ENCODE data around the gene PERM1. TPM values are rescaled to one million over a fixed set of nuclear protein-coding genes. Genes with fewer than 3 reads are reported as not detected.
"Not testable (repeated sequence)": the region's sequence is repeated elsewhere in the genome, so short reads cannot be mapped to it uniquely, and the experiment has no call there.

Gene PERM1
- total RNA-seq, 1 donor, result 0.43 TPM

DNA sequence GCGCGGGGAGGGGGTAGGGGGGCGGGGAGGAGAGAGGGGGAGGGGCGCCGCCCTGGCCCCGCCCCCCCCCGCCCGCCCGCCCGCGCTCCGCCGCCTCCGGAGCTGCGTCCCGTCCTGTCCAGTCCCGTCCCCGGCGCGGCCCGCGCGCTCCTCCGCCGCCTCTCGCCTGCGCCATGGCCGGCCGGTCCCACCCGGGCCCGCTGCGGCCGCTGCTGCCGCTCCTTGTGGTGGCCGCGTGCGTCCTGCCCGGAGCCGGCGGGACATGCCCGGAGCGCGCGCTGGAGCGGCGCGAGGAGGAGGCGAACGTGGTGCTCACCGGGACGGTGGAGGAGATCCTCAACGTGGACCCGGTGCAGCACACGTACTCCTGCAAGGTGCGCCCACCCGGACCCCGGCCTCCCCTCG is 38.1 kb upstream of the PERM1 start, which contains the start of gene AGRN:
TSS of gene AGRN (plus strand) at position 121 of the 405 bp plus-strand sequence. CDS start at position 174, 53 bp downstream.
- TF ChIP-seq, protein P1, sequence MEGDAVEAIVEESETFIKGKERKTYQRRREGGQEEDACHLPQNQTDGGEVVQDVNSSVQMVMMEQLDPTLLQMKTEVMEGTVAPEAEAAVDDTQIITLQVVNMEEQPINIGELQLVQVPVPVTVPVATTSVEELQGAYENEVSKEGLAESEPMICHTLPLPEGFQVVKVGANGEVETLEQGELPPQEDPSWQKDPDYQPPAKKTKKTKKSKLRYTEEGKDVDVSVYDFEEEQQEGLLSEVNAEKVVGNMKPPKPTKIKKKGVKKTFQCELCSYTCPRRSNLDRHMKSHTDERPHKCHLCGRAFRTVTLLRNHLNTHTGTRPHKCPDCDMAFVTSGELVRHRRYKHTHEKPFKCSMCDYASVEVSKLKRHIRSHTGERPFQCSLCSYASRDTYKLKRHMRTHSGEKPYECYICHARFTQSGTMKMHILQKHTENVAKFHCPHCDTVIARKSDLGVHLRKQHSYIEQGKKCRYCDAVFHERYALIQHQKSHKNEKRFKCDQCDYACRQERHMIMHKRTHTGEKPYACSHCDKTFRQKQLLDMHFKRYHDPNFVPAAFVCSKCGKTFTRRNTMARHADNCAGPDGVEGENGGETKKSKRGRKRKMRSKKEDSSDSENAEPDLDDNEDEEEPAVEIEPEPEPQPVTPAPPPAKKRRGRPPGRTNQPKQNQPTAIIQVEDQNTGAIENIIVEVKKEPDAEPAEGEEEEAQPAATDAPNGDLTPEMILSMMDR (IDR thresholded peaks at IDR 0.05; ENCODE audit: insufficient read depth, low read depth, low read length), result no peak
- peak; percentile 17 for DNase-seq (ENCODE audit: low read depth)

DNA sequence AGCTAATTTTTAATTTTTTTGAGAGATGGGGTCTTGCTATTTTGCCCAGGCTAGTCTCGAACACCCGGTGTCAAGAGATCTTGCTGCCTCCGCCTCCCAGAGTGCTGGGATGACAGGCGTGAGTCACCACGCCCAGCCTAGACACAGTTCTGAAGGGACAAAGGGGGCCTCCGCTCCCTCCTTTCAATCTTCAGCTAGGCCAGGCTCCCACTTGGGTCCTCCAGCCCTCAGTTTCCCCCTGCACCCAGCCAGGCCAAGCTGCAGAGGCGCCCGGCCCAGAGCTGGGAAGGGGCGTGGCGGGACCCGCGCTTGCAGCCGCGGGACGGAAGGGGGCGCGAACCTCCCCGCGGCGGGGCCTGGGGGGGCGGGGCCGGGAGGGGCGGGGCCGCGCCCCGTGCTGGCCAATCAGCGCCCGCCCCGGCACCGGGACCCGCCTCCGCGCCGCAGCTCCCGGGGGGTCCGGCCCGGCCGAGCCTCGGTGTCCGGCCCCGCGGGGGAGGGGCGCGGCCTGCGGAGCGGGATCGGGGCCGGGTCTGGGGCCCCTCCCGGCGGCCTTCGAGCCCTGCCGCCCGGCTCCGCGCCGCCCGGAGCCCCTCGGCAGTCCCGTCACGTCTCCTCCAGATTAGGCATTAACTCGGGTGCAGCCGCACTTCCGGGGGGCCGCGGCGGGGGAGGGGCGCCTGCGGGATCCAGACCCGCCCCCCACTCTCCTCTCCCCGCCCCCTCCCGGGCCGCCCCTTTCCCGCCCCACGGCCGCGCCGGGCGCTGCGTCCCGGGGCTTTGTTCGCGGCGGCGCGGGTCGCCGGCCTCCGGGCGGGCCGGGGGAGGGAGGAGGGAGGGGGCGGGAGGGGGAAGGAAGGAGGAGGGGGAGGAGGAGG is 37.5 kb upstream of the PERM1 start:
- peak overlapping the region; percentile 50 for H3K4me3 ChIP-seq (ENCODE audit: low read depth, low read length)
- TF ChIP-seq, protein P1 (IDR thresholded peaks at IDR 0.05; ENCODE audit: insufficient read depth, low read depth, low read length), result peak; percentile 40
- DNase-seq (ENCODE audit: low read depth), result peak; percentile 87

More for the DNA sequence above, 38.1 kb upstream of the PERM1 start, which contains the start of gene AGRN:
- H3K4me3 ChIP-seq (ENCODE audit: low read depth, low read length), result peak within 1 kb of the TSS; percentile 66

DNA sequence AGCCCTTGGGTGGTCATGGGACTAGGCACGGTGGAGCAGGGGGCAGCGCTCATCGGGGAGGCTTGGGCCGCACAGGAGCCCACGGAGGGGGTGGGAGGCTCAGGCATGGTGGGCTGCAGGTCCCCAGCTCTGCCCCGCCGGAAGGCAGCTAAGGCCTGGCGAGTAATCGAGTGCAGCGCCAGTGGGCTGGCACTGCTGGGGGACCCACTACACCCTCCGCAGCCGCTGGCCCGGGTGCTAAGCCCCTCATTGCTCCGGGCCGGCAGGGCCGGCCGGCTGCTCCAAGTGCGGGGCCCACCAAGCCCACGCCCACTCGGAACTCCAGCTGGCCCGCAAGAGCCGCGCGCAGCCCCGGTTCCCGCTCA is 36.4 kb upstream of the PERM1 start:
- not testable (repeated sequence) for H3K4me3 ChIP-seq (ENCODE audit: low read depth, low read length); DNase-seq (ENCODE audit: low read depth)

DNA sequence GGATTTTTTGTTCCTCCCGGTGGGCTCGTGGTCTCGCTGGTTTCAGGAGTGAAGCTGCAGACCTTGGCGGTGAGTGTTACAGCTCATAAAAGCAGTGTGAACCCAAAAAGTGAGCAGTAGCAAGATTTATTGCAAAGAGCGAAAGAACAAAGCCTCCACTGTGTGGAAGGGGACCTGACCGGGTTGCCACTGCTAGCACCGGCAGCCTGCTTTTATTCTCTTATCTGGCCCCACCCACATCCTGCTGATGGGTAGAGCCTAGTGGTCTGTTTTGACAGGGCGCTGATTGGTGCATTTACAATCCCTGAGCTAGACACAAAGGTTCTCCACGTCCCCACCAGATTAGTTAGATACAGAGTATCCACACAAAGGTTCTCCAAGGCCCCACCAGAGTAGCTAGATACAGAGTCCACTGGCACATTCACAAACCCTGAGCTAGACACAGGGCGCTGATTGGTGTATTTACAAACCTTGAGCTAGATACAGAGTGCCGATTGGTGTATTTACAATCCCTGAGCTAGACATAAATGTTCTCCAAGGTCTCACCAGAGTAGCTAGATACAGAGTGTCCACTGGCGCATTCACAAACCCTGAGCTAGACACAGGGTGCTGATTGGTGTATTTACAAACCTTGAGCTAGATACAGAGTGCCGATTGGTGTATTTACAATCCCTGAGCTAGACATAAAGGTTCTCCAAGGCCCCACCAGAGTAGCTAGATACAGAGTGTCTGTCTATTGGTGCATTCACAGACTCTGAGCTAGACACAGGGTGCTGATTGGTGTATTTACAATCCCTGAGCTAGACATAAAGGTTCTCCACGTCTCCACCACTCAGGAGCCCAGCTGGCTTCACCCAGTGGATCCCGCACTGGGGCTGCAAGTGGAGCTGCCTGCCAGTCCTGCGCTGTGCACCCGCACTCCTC is 35.8 kb upstream of the PERM1 start:
- not testable (repeated sequence) for H3K4me3 ChIP-seq (ENCODE audit: low read depth, low read length); DNase-seq (ENCODE audit: low read depth)

DNA sequence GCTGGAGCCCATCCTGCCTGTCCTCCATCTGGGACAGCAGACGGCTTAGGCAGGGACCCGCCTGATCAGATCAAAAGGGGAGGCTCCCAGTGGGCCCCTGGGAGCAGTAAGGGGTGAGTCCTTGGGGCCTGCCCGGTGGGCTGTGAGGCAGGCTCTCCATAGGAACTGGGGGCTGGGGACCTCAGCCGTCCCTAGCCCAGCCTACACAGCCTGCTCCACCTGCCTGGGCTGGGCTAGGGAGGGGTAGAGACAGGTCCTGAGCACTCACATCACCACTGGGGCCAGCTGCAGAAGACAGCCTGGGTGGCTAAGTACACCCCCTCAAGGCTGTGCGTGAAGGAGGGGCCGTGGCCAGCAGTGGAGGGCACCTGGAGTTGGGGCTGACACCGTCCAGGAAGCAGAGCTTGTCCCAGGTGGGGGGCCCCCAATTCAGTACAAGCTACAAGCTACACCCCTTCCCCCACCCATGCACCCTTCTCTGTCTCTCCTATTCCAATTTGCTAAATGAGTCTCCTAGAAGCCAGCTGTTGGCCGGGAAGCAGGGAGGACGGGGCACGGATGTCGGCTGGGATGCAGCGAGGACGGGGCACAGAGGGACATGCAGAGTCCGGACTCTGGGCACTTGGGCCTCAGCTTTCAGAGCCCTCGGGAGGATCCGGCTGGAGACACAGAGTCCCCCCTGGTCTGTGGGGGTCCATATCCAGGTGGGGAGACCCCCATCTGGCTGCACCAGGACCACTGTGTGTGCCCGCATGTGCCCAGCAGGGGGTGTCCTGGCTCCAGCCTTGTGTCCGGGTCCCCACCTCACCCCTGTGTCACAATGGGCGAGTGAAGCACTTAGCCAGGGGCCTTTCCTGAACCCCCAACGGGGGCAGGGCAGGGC is 33.1 kb upstream of the PERM1 start:
- peak overlapping the region; percentile 80 for H3K4me3 ChIP-seq (ENCODE audit: low read depth, low read length)
- TF ChIP-seq, protein P1 (IDR thresholded peaks at IDR 0.05; ENCODE audit: insufficient read depth, low read depth, low read length), result peak; percentile 51
- no peak for DNase-seq (ENCODE audit: low read depth)

DNA sequence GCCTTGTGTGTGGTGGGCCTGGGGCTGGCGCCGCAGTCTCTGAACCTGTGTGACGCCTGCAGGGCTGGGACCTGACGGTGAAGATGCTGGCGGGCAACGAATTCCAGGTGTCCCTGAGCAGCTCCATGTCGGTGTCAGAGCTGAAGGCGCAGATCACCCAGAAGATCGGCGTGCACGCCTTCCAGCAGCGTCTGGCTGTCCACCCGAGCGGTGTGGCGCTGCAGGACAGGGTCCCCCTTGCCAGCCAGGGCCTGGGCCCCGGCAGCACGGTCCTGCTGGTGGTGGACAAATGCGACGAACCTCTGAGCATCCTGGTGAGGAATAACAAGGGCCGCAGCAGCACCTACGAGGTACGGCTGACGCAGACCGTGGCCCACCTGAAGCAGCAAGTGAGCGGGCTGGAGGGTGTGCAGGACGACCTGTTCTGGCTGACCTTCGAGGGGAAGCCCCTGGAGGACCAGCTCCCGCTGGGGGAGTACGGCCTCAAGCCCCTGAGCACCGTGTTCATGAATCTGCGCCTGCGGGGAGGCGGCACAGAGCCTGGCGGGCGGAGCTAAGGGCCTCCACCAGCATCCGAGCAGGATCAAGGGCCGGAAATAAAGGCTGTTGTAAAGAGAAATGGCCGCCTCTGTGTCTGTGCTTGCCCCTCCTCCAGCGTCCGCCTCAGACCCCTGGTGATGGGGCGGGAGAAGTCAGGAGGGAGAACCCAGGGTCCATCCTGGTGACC is 32.2 kb upstream of the PERM1 start:
- DNase-seq (ENCODE audit: low read depth), result no peak
- TF ChIP-seq, protein P1 (IDR thresholded peaks at IDR 0.05; ENCODE audit: insufficient read depth, low read depth, low read length), result peak; percentile 2
- H3K4me3 ChIP-seq (ENCODE audit: low read depth, low read length), result peak overlapping the region; percentile 80
